ENCODE results near the gene OSBPL8. TPM values are rescaled to one million over a fixed set of nuclear protein-coding genes. Genes with fewer than 3 reads are reported as not detected.

The OSBPL8 gene
- polyA plus RNA-seq (2013, experiment 1 of 2), result 68.1 TPM
- polyA plus RNA-seq (2013, experiment 2 of 2), result 65.8 TPM

DNA sequence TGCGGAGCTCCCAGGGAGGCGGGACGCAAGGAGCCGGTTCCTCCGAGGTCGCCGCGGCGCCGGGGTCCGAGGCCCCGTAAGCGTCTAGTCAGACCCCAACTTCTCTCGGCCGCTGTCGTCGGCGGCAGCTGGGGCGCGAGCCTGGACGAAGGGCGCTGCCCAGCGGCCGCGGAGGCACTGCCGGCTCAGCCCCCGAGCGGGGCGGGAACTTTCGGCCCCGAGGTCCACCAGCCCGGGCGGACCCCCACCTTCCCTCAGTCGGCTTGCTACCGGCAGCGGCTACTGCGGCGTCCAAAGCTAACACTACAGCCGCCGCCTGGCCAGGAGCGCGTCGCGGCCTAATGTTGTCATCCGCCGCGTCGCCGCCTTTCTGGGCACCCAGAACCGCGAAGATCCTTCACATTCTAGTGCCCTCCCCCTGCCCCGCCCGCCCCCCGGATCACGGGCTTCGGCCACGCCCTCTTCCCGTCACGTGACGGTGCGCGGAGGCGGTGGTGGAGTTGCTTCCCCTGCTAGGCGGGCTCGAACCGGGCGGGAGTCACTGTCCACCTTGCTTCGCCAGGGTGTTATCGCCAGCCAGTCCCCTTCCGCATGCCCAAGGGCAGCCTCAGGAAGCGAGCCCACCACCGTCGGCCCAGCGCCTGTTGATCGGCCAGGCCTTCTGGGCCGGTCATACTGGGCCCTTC is at the start of gene OSBPL8:
Gene OSBPL8, minus strand, starts transcription at position 372 of the 686 bp plus-strand sequence. CDS start 72,220 bp downstream, outside the sequence.
- Histone ChIP-seq H3K9me3 (ENCODE audit: control insufficient read depth, low read length) (no peaks in the 10 kb centered on the region), H3K4me3 (ENCODE audit: extremely low read depth, insufficient read depth, low read length, poor library complexity, severe bottlenecking) (peak within 1 kb of the TSS; percentile 97), H3K36me3 (ENCODE audit: control insufficient read depth, insufficient read depth, low read length) (peaks cover 4% of the 10 kb centered on the region), H3K4me1 (ENCODE audit: control insufficient read depth, insufficient read depth, low read length, poor library complexity, severe bottlenecking) (peaks cover 12% of the 10 kb centered on the region), H3K27ac (ENCODE audit: low read depth, low read length, severe bottlenecking) (peak within 1 kb of the TSS; percentile 93)
- WGBS, 2 experiments (ENCODE audit: insufficient coverage in 2 of 2), result 0 to 1% methylated on average over 45 to 49 of the region's 76 CpGs

DNA sequence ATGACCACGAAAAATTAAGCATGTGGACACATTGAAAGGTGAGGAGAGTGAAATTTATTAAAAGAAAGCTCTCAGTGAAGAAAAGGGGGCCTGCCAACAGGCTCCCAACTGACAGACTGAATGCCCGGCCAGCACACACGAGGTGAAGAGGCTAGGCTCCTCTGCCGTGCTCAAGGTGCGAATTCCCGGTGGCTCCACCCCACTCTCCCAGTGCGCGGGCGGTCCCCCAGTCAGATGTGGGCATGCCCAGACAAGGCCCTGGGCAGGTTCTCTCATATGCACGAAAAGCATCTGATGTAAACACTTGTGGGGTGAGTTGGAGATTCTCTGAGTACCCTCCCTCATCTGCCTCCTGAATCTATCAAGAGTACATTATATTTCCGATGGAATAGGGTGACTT is 48.5 kb upstream of the OSBPL8 start:
- H3K9me3 ChIP-seq (ENCODE audit: control insufficient read depth, low read length), result no peaks in the 10 kb centered on the region
- WGBS, 2 experiments (ENCODE audit: insufficient coverage in 2 of 2), result 90 to 100% methylated on average over 5 to 9 of the region's 11 CpGs

GRCh38 chr12:76595056-76595455 is 35.5 kb upstream of the OSBPL8 start:
- no peak overlapping the region for H3K27ac ChIP-seq (ENCODE audit: low read depth, low read length, severe bottlenecking)
- no peak overlapping the region for H3K4me3 ChIP-seq (ENCODE audit: extremely low read depth, insufficient read depth, low read length, poor library complexity, severe bottlenecking)
- WGBS, 2 experiments (ENCODE audit: insufficient coverage in 2 of 2), result 80 to 100% methylated on average over 1 of the region's 2 CpGs
- H3K9me3 ChIP-seq (ENCODE audit: control insufficient read depth, low read length), result peaks cover 8% of the 10 kb centered on the region
- H3K36me3 ChIP-seq (ENCODE audit: control insufficient read depth, insufficient read depth, low read length), result no peaks in the 10 kb centered on the region
- H3K4me1 ChIP-seq (ENCODE audit: control insufficient read depth, insufficient read depth, low read length, poor library complexity, severe bottlenecking), result no peaks in the 10 kb centered on the region

More for the DNA sequence above, 48.5 kb upstream of the OSBPL8 start:
- H3K27ac ChIP-seq (ENCODE audit: low read depth, low read length, severe bottlenecking), result no peak overlapping the region
- H3K4me1 ChIP-seq (ENCODE audit: control insufficient read depth, insufficient read depth, low read length, poor library complexity, severe bottlenecking), result no peaks in the 10 kb centered on the region
- H3K4me3 ChIP-seq (ENCODE audit: extremely low read depth, insufficient read depth, low read length, poor library complexity, severe bottlenecking), result no peak overlapping the region
- H3K36me3 ChIP-seq (ENCODE audit: control insufficient read depth, insufficient read depth, low read length), result no peaks in the 10 kb centered on the region

DNA sequence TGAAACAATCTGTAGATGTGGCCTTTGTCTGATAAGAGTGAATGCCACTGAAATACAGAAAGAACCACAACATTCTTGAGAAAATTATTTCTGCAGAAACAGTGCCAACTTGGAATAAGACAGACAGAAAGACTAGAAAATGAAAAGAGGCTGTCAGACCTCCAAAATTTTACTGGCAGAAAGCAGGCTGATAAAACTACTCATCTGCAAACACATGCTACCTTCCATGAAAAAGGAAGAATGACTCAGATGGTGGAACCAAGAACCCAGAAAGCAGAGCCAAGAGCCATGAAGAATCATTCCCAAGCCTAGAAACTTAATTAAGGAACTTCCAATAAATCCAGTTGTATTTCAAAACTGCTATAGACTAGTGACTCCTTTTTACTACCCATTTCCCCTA is 31.9 kb upstream of the OSBPL8 start:
- no peaks in the 10 kb centered on the region for H3K4me1 ChIP-seq (ENCODE audit: control insufficient read depth, insufficient read depth, low read length, poor library complexity, severe bottlenecking)
- H3K4me3 ChIP-seq (ENCODE audit: extremely low read depth, insufficient read depth, low read length, poor library complexity, severe bottlenecking), result no peak overlapping the region
- no peaks in the 10 kb centered on the region for H3K36me3 ChIP-seq (ENCODE audit: control insufficient read depth, insufficient read depth, low read length)
- no peak overlapping the region for H3K27ac ChIP-seq (ENCODE audit: low read depth, low read length, severe bottlenecking)
- H3K9me3 ChIP-seq (ENCODE audit: control insufficient read depth, low read length), result peaks cover 8% of the 10 kb centered on the region

DNA sequence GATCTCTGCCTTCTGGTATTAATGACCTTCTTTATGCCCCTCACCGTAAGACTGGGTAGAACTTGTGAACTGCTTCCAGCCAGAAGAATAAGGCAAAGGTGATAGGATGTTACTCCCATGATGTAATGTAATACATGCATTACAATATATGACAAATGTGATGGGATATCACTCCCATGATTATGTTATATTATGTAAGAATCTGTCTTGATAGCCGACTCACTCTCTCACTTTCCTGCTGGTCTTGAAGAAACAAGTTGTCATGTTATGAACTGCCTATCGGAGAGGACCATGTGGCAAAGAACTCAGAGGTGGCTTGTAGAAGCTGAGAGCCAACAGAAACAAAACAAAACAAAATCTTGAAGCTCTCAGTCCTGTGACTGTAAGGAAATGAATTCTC is 30.6 kb upstream of the OSBPL8 start:
- Histone ChIP-seq H3K9me3 (ENCODE audit: control insufficient read depth, low read length) (peaks cover 8% of the 10 kb centered on the region), H3K4me3 (ENCODE audit: extremely low read depth, insufficient read depth, low read length, poor library complexity, severe bottlenecking) (no peak overlapping the region), H3K36me3 (ENCODE audit: control insufficient read depth, insufficient read depth, low read length) (no peaks in the 10 kb centered on the region), H3K27ac (ENCODE audit: low read depth, low read length, severe bottlenecking) (no peak overlapping the region), H3K4me1 (ENCODE audit: control insufficient read depth, insufficient read depth, low read length, poor library complexity, severe bottlenecking) (no peaks in the 10 kb centered on the region)
- 100% methylated on average over 2 of the region's 3 CpGs; no CpG with 5 or more reads in 1 of the 2 experiments for WGBS, 2 experiments (ENCODE audit: insufficient coverage in 2 of 2)

GRCh38 chr12:76588881-76589565 is 29.5 kb upstream of the OSBPL8 start:
- H3K4me1 ChIP-seq (ENCODE audit: control insufficient read depth, insufficient read depth, low read length, poor library complexity, severe bottlenecking), result peaks cover 2% of the 10 kb centered on the region
- H3K4me3 ChIP-seq (ENCODE audit: extremely low read depth, insufficient read depth, low read length, poor library complexity, severe bottlenecking), result no peak overlapping the region
- no peaks in the 10 kb centered on the region for H3K36me3 ChIP-seq (ENCODE audit: control insufficient read depth, insufficient read depth, low read length)
- H3K27ac ChIP-seq (ENCODE audit: low read depth, low read length, severe bottlenecking), result no peak overlapping the region
- H3K9me3 ChIP-seq (ENCODE audit: control insufficient read depth, low read length), result peaks cover 8% of the 10 kb centered on the region

GRCh38 chr12:76587428-76588178 is 28.0 kb upstream of the OSBPL8 start:
- Histone ChIP-seq H3K36me3 (ENCODE audit: control insufficient read depth, insufficient read depth, low read length) (no peaks in the 10 kb centered on the region), H3K4me3 (ENCODE audit: extremely low read depth, insufficient read depth, low read length, poor library complexity, severe bottlenecking) (no peak overlapping the region), H3K9me3 (ENCODE audit: control insufficient read depth, low read length) (peaks cover 2% of the 10 kb centered on the region), H3K27ac (ENCODE audit: low read depth, low read length, severe bottlenecking) (no peak overlapping the region), H3K4me1 (ENCODE audit: control insufficient read depth, insufficient read depth, low read length, poor library complexity, severe bottlenecking) (peaks cover 6% of the 10 kb centered on the region)
- WGBS, 2 experiments (ENCODE audit: insufficient coverage in 2 of 2), result 100% methylated on average over 2 to 3 of the region's 3 CpGs

DNA sequence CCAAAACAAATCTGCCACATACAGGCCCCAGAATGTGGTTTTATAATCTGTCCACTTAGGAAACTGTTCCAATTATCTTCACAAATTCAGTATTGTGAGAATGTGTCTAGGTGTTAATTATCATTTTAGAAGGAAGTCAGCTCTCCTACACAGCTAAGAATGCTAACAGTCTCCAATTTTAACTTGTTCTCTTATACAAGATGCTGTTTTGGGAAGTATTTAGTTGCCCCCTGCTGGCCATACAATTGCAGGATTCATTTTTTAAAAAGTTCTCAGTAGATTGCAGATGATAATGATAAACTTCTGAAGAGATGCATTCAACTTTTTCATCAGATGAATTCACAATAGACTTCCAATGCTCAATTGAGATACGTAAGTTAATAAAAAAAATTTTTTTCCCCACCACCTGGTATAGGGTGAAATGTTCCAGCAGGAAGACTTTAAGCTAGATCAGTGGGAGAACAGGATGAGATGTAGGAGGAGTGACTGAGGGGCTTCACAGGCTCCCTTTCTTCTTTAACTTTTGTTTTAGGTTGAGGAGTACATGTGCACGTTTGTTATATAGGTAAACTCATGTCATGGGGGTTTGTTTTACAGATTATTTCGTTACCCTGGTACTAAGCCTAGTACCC is 27.3 kb upstream of the OSBPL8 start:
- Histone ChIP-seq H3K4me3 (ENCODE audit: extremely low read depth, insufficient read depth, low read length, poor library complexity, severe bottlenecking) (no peak overlapping the region), H3K4me1 (ENCODE audit: control insufficient read depth, insufficient read depth, low read length, poor library complexity, severe bottlenecking) (peaks cover 6% of the 10 kb centered on the region), H3K9me3 (ENCODE audit: control insufficient read depth, low read length) (no peaks in the 10 kb centered on the region), H3K27ac (ENCODE audit: low read depth, low read length, severe bottlenecking) (no peak overlapping the region), H3K36me3 (ENCODE audit: control insufficient read depth, insufficient read depth, low read length) (no peaks in the 10 kb centered on the region)
- WGBS, 2 experiments (ENCODE audit: insufficient coverage in 2 of 2), result no CpG with 5 or more reads among the region's 3 CpGs

DNA sequence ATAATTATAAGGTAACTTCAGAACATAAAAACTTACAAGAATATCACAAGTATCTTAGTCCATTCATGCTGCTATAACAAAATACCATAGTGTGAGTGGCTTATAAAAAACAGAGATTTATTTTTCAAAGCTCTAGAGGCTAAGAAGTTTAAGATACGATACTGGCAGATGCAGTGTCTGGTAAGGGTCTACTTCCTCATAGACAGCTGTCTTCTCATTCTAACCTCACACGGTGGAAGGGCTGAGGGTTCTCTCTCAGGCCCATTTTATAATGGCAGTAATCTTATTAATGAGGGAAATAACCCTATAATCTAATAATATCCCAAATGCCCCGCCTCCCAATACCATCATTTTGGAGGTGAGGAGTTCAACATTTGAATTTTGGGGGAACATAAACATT is 23.7 kb upstream of the OSBPL8 start:
- H3K9me3 ChIP-seq (ENCODE audit: control insufficient read depth, low read length), result no peaks in the 10 kb centered on the region
- peaks cover 6% of the 10 kb centered on the region for H3K4me1 ChIP-seq (ENCODE audit: control insufficient read depth, insufficient read depth, low read length, poor library complexity, severe bottlenecking)
- no peak overlapping the region for H3K4me3 ChIP-seq (ENCODE audit: extremely low read depth, insufficient read depth, low read length, poor library complexity, severe bottlenecking)
- H3K36me3 ChIP-seq (ENCODE audit: control insufficient read depth, insufficient read depth, low read length), result no peaks in the 10 kb centered on the region
- no peak overlapping the region for H3K27ac ChIP-seq (ENCODE audit: low read depth, low read length, severe bottlenecking)
- WGBS, 2 experiments (ENCODE audit: insufficient coverage in 2 of 2), result no CpG with 5 or more reads among the region's 3 CpGs

- Histone ChIP-seq H3K4me1 (ENCODE audit: control insufficient read depth, insufficient read depth, low read length, poor library complexity, severe bottlenecking) (no peaks in the 10 kb centered on the region), H3K27ac (ENCODE audit: low read depth, low read length, severe bottlenecking) (no peak overlapping the region), H3K9me3 (ENCODE audit: control insufficient read depth, low read length) (peaks cover 11% of the 10 kb centered on the region), H3K4me3 (ENCODE audit: extremely low read depth, insufficient read depth, low read length, poor library complexity, severe bottlenecking) (no peak overlapping the region), H3K36me3 (ENCODE audit: control insufficient read depth, insufficient read depth, low read length) (no peaks in the 10 kb centered on the region)
- WGBS, 2 experiments (ENCODE audit: insufficient coverage in 2 of 2), result 100% methylated on average over 1 of the region's 1 CpG; no CpG with 5 or more reads in 1 of the 2 experiments
Measured at GRCh38 chr12:76573840-76574373, 14.3 kb upstream of the OSBPL8 start.

Measured in mesodermal cell (in vitro differentiated cells).